OCI-LY7 (cell line): ENCODE measurements around the gene KDM5C.

ENCODE experiments used
- EZH2phosphoT487 ChIP-seq: fragments of 200-600 bp; sonication (generic); IDR thresholded peaks from 2 replicates; pipeline ENCODE4 v1.6.1; 2018; ENCODE audit warnings: low read depth, borderline replicate concordance, mild to moderate bottlenecking, mixed run types, antibody characterized with exemption, low read length, moderate library complexity, mixed read lengths
- TF ChIP-seq, protein P1 (sequence below): fragments of 200-600 bp; sonication (generic); conservative IDR thresholded peaks from 2 replicates; pipeline ENCODE4 v1.5.1; 2014; ENCODE audit warnings: mild to moderate bottlenecking, antibody characterized with exemption, low read length, moderate library complexity, mixed read lengths

DNA sequence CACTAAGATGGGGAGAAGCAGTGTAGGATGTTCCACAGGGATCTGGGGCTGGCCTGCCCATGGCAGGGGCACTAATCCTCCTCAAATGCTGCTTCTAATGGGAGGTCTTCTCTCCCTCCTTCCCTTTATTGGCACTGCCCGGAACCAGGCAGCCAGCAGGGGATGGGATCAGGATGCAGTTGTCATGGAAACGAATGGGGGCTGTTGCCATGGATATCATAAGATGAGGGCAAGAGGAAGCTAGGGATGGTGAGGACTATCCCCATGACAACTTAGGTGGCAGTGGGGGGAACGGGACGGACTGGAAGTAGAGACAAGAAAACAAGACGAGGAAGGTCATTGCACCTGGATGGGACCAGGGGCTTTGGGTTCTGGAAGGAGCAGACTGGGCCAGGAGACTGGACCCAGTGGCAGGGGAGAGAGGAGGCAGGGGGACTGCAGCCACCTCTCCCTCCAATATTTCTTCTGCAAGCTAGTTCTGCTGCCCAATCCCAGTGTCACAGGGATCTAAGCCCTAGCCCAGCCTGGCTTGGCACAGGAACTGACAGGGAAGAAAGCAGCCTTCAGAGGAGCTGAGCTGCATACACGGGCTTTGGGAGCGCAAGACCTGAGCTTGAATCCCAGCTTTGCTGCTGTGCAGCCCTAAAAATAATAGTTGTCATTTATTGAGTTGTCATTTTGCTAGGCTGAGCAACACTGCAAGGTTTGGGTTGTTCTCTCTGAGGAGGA is 37.3 kb upstream of the KDM5C start:
- TF ChIP-seq, protein P1, sequence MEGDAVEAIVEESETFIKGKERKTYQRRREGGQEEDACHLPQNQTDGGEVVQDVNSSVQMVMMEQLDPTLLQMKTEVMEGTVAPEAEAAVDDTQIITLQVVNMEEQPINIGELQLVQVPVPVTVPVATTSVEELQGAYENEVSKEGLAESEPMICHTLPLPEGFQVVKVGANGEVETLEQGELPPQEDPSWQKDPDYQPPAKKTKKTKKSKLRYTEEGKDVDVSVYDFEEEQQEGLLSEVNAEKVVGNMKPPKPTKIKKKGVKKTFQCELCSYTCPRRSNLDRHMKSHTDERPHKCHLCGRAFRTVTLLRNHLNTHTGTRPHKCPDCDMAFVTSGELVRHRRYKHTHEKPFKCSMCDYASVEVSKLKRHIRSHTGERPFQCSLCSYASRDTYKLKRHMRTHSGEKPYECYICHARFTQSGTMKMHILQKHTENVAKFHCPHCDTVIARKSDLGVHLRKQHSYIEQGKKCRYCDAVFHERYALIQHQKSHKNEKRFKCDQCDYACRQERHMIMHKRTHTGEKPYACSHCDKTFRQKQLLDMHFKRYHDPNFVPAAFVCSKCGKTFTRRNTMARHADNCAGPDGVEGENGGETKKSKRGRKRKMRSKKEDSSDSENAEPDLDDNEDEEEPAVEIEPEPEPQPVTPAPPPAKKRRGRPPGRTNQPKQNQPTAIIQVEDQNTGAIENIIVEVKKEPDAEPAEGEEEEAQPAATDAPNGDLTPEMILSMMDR: no peak
- TF ChIP-seq EZH2phosphoT487: no peak
